SU-DHL-6 (cell line): ENCODE data around the gene TENM4.

Experiments
- H2AFZ ChIP-seq: fragments of 200-600 bp; sonication (generic); 2 replicates; pipeline ENCODE4 v1.6.1; 2014; ENCODE audit warnings: low read depth, mild to moderate bottlenecking, moderate library complexity, mixed read lengths, antibody characterized with exemption, low read length; ENCODE audit not compliant: severe bottlenecking
- H3F3A ChIP-seq: fragments of 200-600 bp; shearing (Covaris generic); 2 replicates; pipeline ENCODE4 v1.6.0; 2016; ENCODE audit warnings: antibody characterized with exemption, mild to moderate bottlenecking; ENCODE audit not compliant: insufficient read depth
- H3K27ac ChIP-seq: fragments of 200-600 bp; sonication (generic); 2 replicates; pipeline ENCODE4 v1.5.1; 2016; ENCODE audit warnings: low read depth, mild to moderate bottlenecking, low read length, moderate library complexity, mixed read lengths
- H3K27me3 ChIP-seq: fragments of 200-600 bp; sonication (generic), shearing (Covaris generic); 2 replicates; pipeline ENCODE4 v1.6.0; 2014; ENCODE audit warnings: mild to moderate bottlenecking, low read length
- H3K36me3 ChIP-seq: fragments of 200-600 bp; sonication (generic); 2 replicates; pipeline ENCODE4 v1.6.1; 2014; ENCODE audit warnings: mild to moderate bottlenecking, low read length, mixed read lengths
- H3K4me2 ChIP-seq: fragments of 300-600, 200-600 bp; shearing (Covaris generic), sonication (generic); 2 replicates; pipeline ENCODE4 v1.6.0; 2014; ENCODE audit warnings: low read length, low read depth, mild to moderate bottlenecking; ENCODE audit not compliant: poor library complexity, severe bottlenecking
- H3K4me3 ChIP-seq: fragments of 200-600 bp; sonication (generic); 2 replicates; pipeline ENCODE4 v1.5.1; 2014; ENCODE audit warnings: antibody characterized with exemption, low read length, mild to moderate bottlenecking, mixed read lengths; ENCODE audit not compliant: insufficient read depth, poor library complexity, severe bottlenecking
- H3K79me2 ChIP-seq: fragments of 200-600 bp; sonication (generic); 2 replicates; pipeline ENCODE4 v1.6.1; 2014; ENCODE audit warnings: mild to moderate bottlenecking, low read length, moderate library complexity; ENCODE audit not compliant: insufficient read depth
- H3K9ac ChIP-seq: fragments of 200-600 bp; sonication (generic); 2 replicates; pipeline ENCODE4 v1.7.0; 2014; ENCODE audit warnings: mild to moderate bottlenecking, low read length
- H3K9me2 ChIP-seq: fragments of 200-600 bp; sonication (generic); replicated peaks from 2 replicates; pipeline ENCODE4 v1.6.1; 2014; ENCODE audit warnings: low read length; ENCODE audit not compliant: insufficient read depth
- H3K9me3 ChIP-seq: fragments of 200-600 bp; sonication (generic); 2 replicates; pipeline ENCODE4 v1.6.1; 2014; ENCODE audit warnings: low read length, mixed read lengths; ENCODE audit not compliant: insufficient read depth
- H4K20me1 ChIP-seq: fragments of 200-600 bp; sonication (generic); 2 replicates; pipeline ENCODE4 v1.6.1; 2014; ENCODE audit warnings: low read depth, mild to moderate bottlenecking, antibody characterized with exemption, low read length, moderate library complexity, mixed read lengths
- CTCF ChIP-seq: fragments of 200-600 bp; sonication (generic); IDR thresholded peaks from one replicate; pipeline ENCODE4 v1.5.1; 2017; ENCODE audit warnings: antibody characterized with exemption, mild to moderate bottlenecking, low read length, moderate library complexity; ENCODE audit not compliant: insufficient read depth, poor library complexity, severe bottlenecking
- EZH2phosphoT487 ChIP-seq: fragments of 200-600 bp; sonication (generic), shearing (Covaris generic); conservative IDR thresholded peaks from 2 replicates; pipeline ENCODE4 v1.6.1; 2018; ENCODE audit warnings: mild to moderate bottlenecking, antibody characterized with exemption, low read length, moderate library complexity, mixed read lengths

The TENM4 gene

GRCh38 chr11:78802058-78802761 lies 638.6 kb downstream of the TENM4 start:
- no peaks in the 10 kb centered on the region for H3K9me3 ChIP-seq
- H3K79me2 ChIP-seq = no peaks in the 10 kb centered on the region
- H3K9me2 ChIP-seq = no peaks in the 10 kb centered on the region
- no peak overlapping the region for H2AFZ ChIP-seq
- TF ChIP-seq CTCF = no peak
- no peak for TF ChIP-seq EZH2phosphoT487
- H4K20me1 ChIP-seq = no peaks in the 10 kb centered on the region
- no peak overlapping the region for H3K27ac ChIP-seq
- no peaks in the 10 kb centered on the region for H3K36me3 ChIP-seq
- H3K4me2 ChIP-seq = no peak overlapping the region
- no peaks in the 10 kb centered on the region for H3K27me3 ChIP-seq
- H3K9ac ChIP-seq = no peak overlapping the region
- H3K4me3 ChIP-seq = no peak overlapping the region
- H3F3A ChIP-seq = no peaks in the 10 kb centered on the region

- Histone ChIP-seq H3K9me2 (no peaks in the 10 kb centered on the region), H3K9me3 (no peaks in the 10 kb centered on the region), H3K9ac (no peak overlapping the region), H3K4me2 (no peak overlapping the region), H3K79me2 (no peaks in the 10 kb centered on the region), H4K20me1 (no peaks in the 10 kb centered on the region), H3F3A (no peaks in the 10 kb centered on the region), H3K27ac (no peak overlapping the region), H3K36me3 (no peaks in the 10 kb centered on the region), H3K27me3 (no peaks in the 10 kb centered on the region), H2AFZ (no peak overlapping the region), H3K4me3 (no peak overlapping the region)
- TF ChIP-seq EZH2phosphoT487 = no peak
- TF ChIP-seq CTCF = no peak
Observed at GRCh38 chr11:78801161-78801884, 639.5 kb downstream of the TENM4 start.

GRCh38 chr11:78800756-78801155 lies 640.1 kb downstream of the TENM4 start:
- H3F3A ChIP-seq = no peaks in the 10 kb centered on the region
- H2AFZ ChIP-seq = no peak overlapping the region
- H3K9ac ChIP-seq = no peak overlapping the region
- no peaks in the 10 kb centered on the region for H3K79me2 ChIP-seq
- no peak overlapping the region for H3K27ac ChIP-seq
- TF ChIP-seq CTCF = no peak
- no peak for TF ChIP-seq EZH2phosphoT487
- H3K4me3 ChIP-seq = no peak overlapping the region
- no peaks in the 10 kb centered on the region for H3K36me3 ChIP-seq
- H4K20me1 ChIP-seq = no peaks in the 10 kb centered on the region
- no peak overlapping the region for H3K4me2 ChIP-seq
- H3K9me3 ChIP-seq = no peaks in the 10 kb centered on the region
- no peaks in the 10 kb centered on the region for H3K9me2 ChIP-seq
- H3K27me3 ChIP-seq = no peaks in the 10 kb centered on the region
